Glutamatergic neuron (in vitro differentiated cells): ENCODE measurements around the gene DNAJC27. TPM values are rescaled to one million over a fixed set of nuclear protein-coding genes. Genes with fewer than 3 reads are reported as not detected.

ENCODE experiments used
- DNase-seq: peaks from one replicate; pipeline ENCODE4 v3.0.0; 2022
- H3K27ac Mint-ChIP-seq: one replicate; pipeline ENCODE4 v1.8.0; 2020; ENCODE audit warnings: mild to moderate bottlenecking, mixed read lengths, inconsistent platforms; ENCODE audit not compliant: unreplicated experiment
- H3K27me3 Mint-ChIP-seq: one replicate; pipeline ENCODE4 v1.8.0; 2020; ENCODE audit warnings: mild to moderate bottlenecking, moderate library complexity, mixed read lengths, inconsistent platforms; ENCODE audit not compliant: unreplicated experiment
- H3K36me3 Mint-ChIP-seq: one replicate; pipeline ENCODE4 v1.8.0; 2020; ENCODE audit warnings: mild to moderate bottlenecking, mixed read lengths, inconsistent platforms; ENCODE audit not compliant: unreplicated experiment
- H3K4me1 Mint-ChIP-seq: one replicate; pipeline ENCODE4 v1.8.0; 2020; ENCODE audit warnings: mild to moderate bottlenecking, low read depth, mixed read lengths, inconsistent platforms; ENCODE audit not compliant: unreplicated experiment
- H3K4me3 Mint-ChIP-seq: one replicate; pipeline ENCODE4 v1.8.0; 2020; ENCODE audit warnings: mild to moderate bottlenecking, mixed read lengths, inconsistent platforms; ENCODE audit not compliant: unreplicated experiment
- H3K9me3 Mint-ChIP-seq: one replicate; pipeline ENCODE4 v1.8.0; 2020; ENCODE audit warnings: mild to moderate bottlenecking, moderate library complexity, mixed read lengths, inconsistent platforms; ENCODE audit not compliant: unreplicated experiment
- total RNA-seq: library from RNA; stranded (reverse); fragmentation: NEBNext Ultra II Directional; extraction: Animal tissue kit (Norgen Biotek cat#: 25700); gene quantifications from one replicate; pipeline ENCODE4 v1.2.1, GENCODE V29; 2021; ENCODE audit not compliant: unreplicated experiment
- TF ChIP-seq, protein P1 (sequence below): fragments of 200-600 bp; sonication (generic); IDR thresholded peaks from one replicate; pipeline ENCODE4 v1.5.0; 2021; ENCODE audit not compliant: partially characterized antibody, unreplicated experiment

DNAJC27 gene
- total RNA-seq, 1 donor from 2014 or later, result 17.9 TPM

DNA sequence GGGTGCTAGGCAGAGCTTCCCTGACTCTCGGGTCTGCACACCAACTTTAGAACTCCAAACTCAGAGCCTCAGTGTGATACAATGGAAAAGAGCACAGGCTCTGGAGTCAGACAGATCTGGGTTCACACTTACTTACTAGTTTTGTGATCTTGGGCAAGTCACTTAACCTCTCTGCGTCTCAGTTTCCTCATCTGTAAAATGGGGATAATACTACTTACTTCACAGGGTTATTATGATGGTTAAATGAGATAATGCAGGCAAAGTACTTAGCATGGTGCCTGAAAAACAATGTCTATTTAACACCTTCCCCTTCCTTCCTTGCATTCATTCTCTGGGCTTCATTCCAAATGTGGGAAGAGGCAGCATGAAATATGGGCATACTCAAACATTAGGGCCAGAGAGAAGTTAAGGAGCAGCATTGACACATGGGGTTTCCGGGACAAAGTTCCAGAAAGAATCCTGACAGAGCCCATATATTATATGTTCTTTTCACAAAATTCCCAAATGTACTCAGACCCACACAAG is 13.3 kb downstream of the DNAJC27 start:
- DNase-seq, result no peak
- peaks cover 7% of the 10 kb centered on the region for H3K9me3 Mint-ChIP-seq
- H3K27me3 Mint-ChIP-seq, result peaks cover 8% of the 10 kb centered on the region
- peaks cover 25% of the 10 kb centered on the region for H3K36me3 Mint-ChIP-seq
- TF ChIP-seq, protein P1, sequence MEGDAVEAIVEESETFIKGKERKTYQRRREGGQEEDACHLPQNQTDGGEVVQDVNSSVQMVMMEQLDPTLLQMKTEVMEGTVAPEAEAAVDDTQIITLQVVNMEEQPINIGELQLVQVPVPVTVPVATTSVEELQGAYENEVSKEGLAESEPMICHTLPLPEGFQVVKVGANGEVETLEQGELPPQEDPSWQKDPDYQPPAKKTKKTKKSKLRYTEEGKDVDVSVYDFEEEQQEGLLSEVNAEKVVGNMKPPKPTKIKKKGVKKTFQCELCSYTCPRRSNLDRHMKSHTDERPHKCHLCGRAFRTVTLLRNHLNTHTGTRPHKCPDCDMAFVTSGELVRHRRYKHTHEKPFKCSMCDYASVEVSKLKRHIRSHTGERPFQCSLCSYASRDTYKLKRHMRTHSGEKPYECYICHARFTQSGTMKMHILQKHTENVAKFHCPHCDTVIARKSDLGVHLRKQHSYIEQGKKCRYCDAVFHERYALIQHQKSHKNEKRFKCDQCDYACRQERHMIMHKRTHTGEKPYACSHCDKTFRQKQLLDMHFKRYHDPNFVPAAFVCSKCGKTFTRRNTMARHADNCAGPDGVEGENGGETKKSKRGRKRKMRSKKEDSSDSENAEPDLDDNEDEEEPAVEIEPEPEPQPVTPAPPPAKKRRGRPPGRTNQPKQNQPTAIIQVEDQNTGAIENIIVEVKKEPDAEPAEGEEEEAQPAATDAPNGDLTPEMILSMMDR, result no peak
- no peak overlapping the region for H3K4me3 Mint-ChIP-seq
- H3K27ac Mint-ChIP-seq, result peak overlapping the region; percentile 97
- H3K4me1 Mint-ChIP-seq, result peaks cover 53% of the 10 kb centered on the region

DNA sequence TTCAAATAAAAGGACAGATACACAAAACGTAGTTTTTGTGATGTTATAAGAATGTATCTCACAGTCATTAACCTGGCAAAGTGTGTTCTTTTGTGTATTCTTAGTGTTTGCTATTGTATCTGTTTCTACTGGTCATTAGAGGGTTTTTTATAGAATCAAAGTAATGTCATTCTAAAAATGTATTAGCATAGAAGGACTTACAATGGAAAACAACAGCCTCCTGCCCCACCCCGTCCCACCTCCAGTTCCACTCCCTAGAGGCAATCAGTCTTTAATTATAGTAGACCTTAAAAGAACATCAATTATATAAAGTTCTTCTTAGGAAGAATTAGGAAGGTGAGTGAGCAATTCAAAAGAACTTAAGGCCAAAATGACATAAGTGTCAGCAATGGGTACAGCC is 13.8 kb downstream of the DNAJC27 start:
- peaks cover 7% of the 10 kb centered on the region for H3K9me3 Mint-ChIP-seq

DNA sequence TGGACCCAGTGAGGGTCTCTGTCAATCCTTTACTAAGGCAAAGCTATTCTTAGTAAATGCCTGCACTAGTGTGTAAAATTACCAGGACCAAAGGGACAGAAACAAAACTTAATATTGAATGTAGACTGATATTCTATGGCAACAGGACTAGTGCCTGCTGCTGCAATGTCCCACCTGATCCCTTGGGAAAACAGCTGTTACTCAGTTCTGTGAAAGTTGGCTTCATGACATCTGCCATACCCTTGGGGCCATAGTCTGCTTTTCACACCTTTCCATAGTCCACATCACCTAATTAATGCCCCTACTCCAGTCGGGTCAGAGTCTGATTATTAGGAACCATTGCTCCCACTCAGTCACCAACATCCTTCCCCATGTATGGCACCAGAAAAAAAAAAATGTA is 14.5 kb downstream of the DNAJC27 start:
- TF ChIP-seq, protein P1, result no peak
- peak overlapping the region; percentile 97 for H3K27ac Mint-ChIP-seq
- H3K4me3 Mint-ChIP-seq, result peak overlapping the region; percentile 73
- H3K4me1 Mint-ChIP-seq, result peaks cover 52% of the 10 kb centered on the region
- H3K27me3 Mint-ChIP-seq, result peaks cover 8% of the 10 kb centered on the region
- H3K9me3 Mint-ChIP-seq, result peaks cover 7% of the 10 kb centered on the region
- DNase-seq, result peak; percentile 26
- H3K36me3 Mint-ChIP-seq, result peaks cover 25% of the 10 kb centered on the region

More for the DNA sequence above, 13.8 kb downstream of the DNAJC27 start:
- TF ChIP-seq, protein P1, result no peak
- Mint-ChIP-seq H3K4me3 (no peak overlapping the region), H3K4me1 (peaks cover 55% of the 10 kb centered on the region), H3K27ac (peak overlapping the region; percentile 97), H3K27me3 (peaks cover 8% of the 10 kb centered on the region), H3K36me3 (peaks cover 25% of the 10 kb centered on the region)
- no peak for DNase-seq

DNA sequence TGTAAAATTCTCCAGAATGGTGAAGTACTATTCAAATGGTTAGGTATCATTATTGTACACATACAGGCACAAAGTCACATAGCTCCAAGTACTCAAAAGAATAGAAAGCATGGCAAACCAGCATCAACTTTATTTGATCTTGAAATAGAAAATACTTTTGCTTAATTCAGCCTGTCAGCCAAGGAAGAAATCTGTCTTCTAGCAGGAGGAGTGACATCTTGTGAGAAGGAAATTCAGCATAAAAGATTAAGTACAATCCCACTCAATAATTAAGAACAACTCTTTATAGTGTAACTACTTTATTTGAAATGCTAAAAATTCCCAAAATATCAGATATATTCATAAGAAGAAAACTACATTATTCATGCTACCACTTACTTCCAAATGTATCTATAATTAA is 15.8 kb downstream of the DNAJC27 start:
- Mint-ChIP-seq H3K4me3 (peak overlapping the region; percentile 39), H3K9me3 (peaks cover 7% of the 10 kb centered on the region), H3K4me1 (peaks cover 56% of the 10 kb centered on the region), H3K36me3 (peaks cover 19% of the 10 kb centered on the region), H3K27ac (peak overlapping the region; percentile 69), H3K27me3 (peaks cover 8% of the 10 kb centered on the region)
- TF ChIP-seq, protein P1, result no peak
- no peak for DNase-seq

DNA sequence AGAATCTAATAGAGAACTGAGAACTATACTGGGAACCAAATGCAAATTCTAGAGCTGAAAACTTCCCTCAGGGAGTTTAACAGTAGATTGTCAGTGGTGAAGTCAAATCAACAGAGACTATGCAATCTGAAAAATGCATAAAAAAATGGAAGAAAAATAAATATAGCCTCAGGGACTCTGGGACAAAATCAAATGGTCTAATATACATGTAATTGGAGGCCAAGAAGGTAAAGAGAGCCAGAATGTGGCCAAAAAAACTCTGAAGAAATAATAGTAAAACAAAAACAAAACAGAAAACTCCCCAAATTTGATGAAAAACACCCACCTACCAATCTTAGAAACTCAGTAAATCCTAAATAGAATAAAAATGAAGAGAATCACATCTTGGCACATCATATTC is 16.5 kb downstream of the DNAJC27 start:
- no peak for DNase-seq
- H3K27me3 Mint-ChIP-seq, result peaks cover 8% of the 10 kb centered on the region
- peaks cover 56% of the 10 kb centered on the region for H3K4me1 Mint-ChIP-seq
- H3K9me3 Mint-ChIP-seq, result peaks cover 7% of the 10 kb centered on the region
- H3K27ac Mint-ChIP-seq, result peak overlapping the region; percentile 69
- peaks cover 19% of the 10 kb centered on the region for H3K36me3 Mint-ChIP-seq
- TF ChIP-seq, protein P1, result no peak
- H3K4me3 Mint-ChIP-seq, result peak overlapping the region; percentile 56
